ENCODE data around the gene SIL1.
"Not testable (repeated sequence)": the region's sequence is repeated elsewhere in the genome, so short reads cannot be mapped to it uniquely, and the experiment has no call there.

Gene SIL1

GRCh38 chr5:139075066-139076050, 122.8 kb downstream of the SIL1 start:
- H3K9me3 ChIP-seq (ENCODE audit: control extremely low read depth in 1 of 5, control insufficient read depth in 4 of 5, insufficient read depth in 2 of 5, low read depth in 1 of 5, low read length in 4 of 5): no peaks in the 10 kb centered on the region
- WGBS (ENCODE audit: insufficient coverage): 36% methylated on average over 2 of the region's 8 CpGs
- no peaks in the 10 kb centered on the region for H3K36me3 ChIP-seq (ENCODE audit: control insufficient read depth in 4 of 4, insufficient read depth in 4 of 4, low read length in 3 of 4)
- CTCF ChIA-PET: interaction anchor here (0.6 to 6.0 kb wide), 3 partner anchors 9 to 47 kb away, joined by 3 to 32 read pairs (median 3); no protein-coding TSS in a partner anchor
- H3K4me1 ChIP-seq (ENCODE audit: control extremely low read depth in 1 of 4, control insufficient read depth in 4 of 4, insufficient read depth in 4 of 4, low read length in 3 of 4): peaks cover 3 to 31% (median 21%) of the 10 kb centered on the region in 4 experiments
- peak; percentile 17 to 68 (median 55) for DNase-seq
- POLR2A ChIA-PET: interaction anchor here (0.9 kb wide), 1 partner anchor 123 kb away, joined by 3 read pairs; the partner anchor contains the start of gene SIL1
- H3K27me3 ChIP-seq (replicated peaks in 2 of 5; ENCODE audit: control insufficient read depth in 4 of 5, insufficient read depth in 5 of 5, low read length in 4 of 5): no peaks in the 10 kb centered on the region
- H3K4me3 ChIP-seq (ENCODE audit: control insufficient read depth in 1 of 7, extremely low read depth in 1 of 7, insufficient read depth in 4 of 7, low read depth in 2 of 7, low read length in 6 of 7): peak overlapping the region in 5 of 7 experiments; percentile 27 to 69 (median 52)
- peak overlapping the region in 1 of 2 experiments; percentile 10 for H3K27ac ChIP-seq (ENCODE audit: insufficient read depth in 1 of 2, low read depth in 1 of 2, low read length in 2 of 2, poor library complexity in 1 of 2, severe bottlenecking in 2 of 2)

- H3K4me3 ChIP-seq (ENCODE audit: control insufficient read depth in 1 of 7, extremely low read depth in 1 of 7, insufficient read depth in 4 of 7, low read depth in 2 of 7, low read length in 6 of 7); H3K27ac ChIP-seq (ENCODE audit: insufficient read depth in 1 of 2, low read depth in 1 of 2, low read length in 2 of 2, poor library complexity in 1 of 2, severe bottlenecking in 2 of 2); H3K27me3 ChIP-seq (replicated peaks in 2 of 5; ENCODE audit: control insufficient read depth in 4 of 5, insufficient read depth in 5 of 5, low read length in 4 of 5); H3K9me3 ChIP-seq (ENCODE audit: control extremely low read depth in 1 of 5, control insufficient read depth in 4 of 5, insufficient read depth in 2 of 5, low read depth in 1 of 5, low read length in 4 of 5); POLR2A ChIA-PET; DNase-seq; H3K36me3 ChIP-seq (ENCODE audit: control insufficient read depth in 4 of 4, insufficient read depth in 4 of 4, low read length in 3 of 4): not testable (repeated sequence)
- H3K4me1 ChIP-seq (ENCODE audit: control extremely low read depth in 1 of 4, control insufficient read depth in 4 of 4, insufficient read depth in 4 of 4, low read length in 3 of 4): peaks cover 3 to 30% (median 20%) of the 10 kb centered on the region in 4 experiments
- WGBS (ENCODE audit: insufficient coverage): no CpG with 5 or more reads among the region's 2 CpGs
- CTCF ChIA-PET: interaction anchor here (1.4 kb wide), 1 partner anchor 9 kb away, joined by 5 read pairs; no protein-coding TSS in a partner anchor
These were observed 124.2 kb downstream of the SIL1 start for GRCh38 chr5:139073956-139074355.

- no peaks in the 10 kb centered on the region for H3K27me3 ChIP-seq (replicated peaks in 2 of 5; ENCODE audit: control insufficient read depth in 4 of 5, insufficient read depth in 5 of 5, low read length in 4 of 5)
- no peaks in the 10 kb centered on the region for H3K9me3 ChIP-seq (ENCODE audit: control extremely low read depth in 1 of 5, control insufficient read depth in 4 of 5, insufficient read depth in 2 of 5, low read depth in 1 of 5, low read length in 4 of 5)
- H3K27ac ChIP-seq (ENCODE audit: insufficient read depth in 1 of 2, low read depth in 1 of 2, low read length in 2 of 2, poor library complexity in 1 of 2, severe bottlenecking in 2 of 2): no peak overlapping the region
- peaks cover 0 to 35% (median 18%) of the 10 kb centered on the region in 4 experiments for H3K4me1 ChIP-seq (ENCODE audit: control extremely low read depth in 1 of 4, control insufficient read depth in 4 of 4, insufficient read depth in 4 of 4, low read length in 3 of 4)
- POLR2A ChIA-PET: no interaction called here
- CTCF ChIA-PET: interaction anchor here (2.2 to 2.4 kb wide), 2 partner anchors 12 to 193 kb away, joined by 6 to 7 read pairs; no protein-coding TSS in a partner anchor
- H3K36me3 ChIP-seq (ENCODE audit: control insufficient read depth in 4 of 4, insufficient read depth in 4 of 4, low read length in 3 of 4): peaks cover 0 to 3% (median 0%) of the 10 kb centered on the region in 4 experiments
- peak overlapping the region in 1 of 7 experiments; percentile 39 for H3K4me3 ChIP-seq (ENCODE audit: control insufficient read depth in 1 of 7, extremely low read depth in 1 of 7, insufficient read depth in 4 of 7, low read depth in 2 of 7, low read length in 6 of 7)
- 14% methylated on average over 1 of the region's 1 CpG for WGBS (ENCODE audit: insufficient coverage)
- peak in 2 of 3 donors; percentile 45 to 69 for DNase-seq
These were observed 129.5 kb downstream of the SIL1 start for GRCh38 chr5:139068494-139069151.

GRCh38 chr5:139068060-139068459, 130.1 kb downstream of the SIL1 start:
- Histone ChIP-seq H3K27me3 (replicated peaks in 2 of 5; ENCODE audit: control insufficient read depth in 4 of 5, insufficient read depth in 5 of 5, low read length in 4 of 5) (no peaks in the 10 kb centered on the region), H3K4me1 (ENCODE audit: control extremely low read depth in 1 of 4, control insufficient read depth in 4 of 4, insufficient read depth in 4 of 4, low read length in 3 of 4) (peaks cover 0 to 35% (median 18%) of the 10 kb centered on the region in 4 experiments), H3K4me3 (ENCODE audit: control insufficient read depth in 1 of 7, extremely low read depth in 1 of 7, insufficient read depth in 4 of 7, low read depth in 2 of 7, low read length in 6 of 7) (peak overlapping the region in 1 of 7 experiments; percentile 39), H3K27ac (ENCODE audit: insufficient read depth in 1 of 2, low read depth in 1 of 2, low read length in 2 of 2, poor library complexity in 1 of 2, severe bottlenecking in 2 of 2) (no peak overlapping the region), H3K9me3 (ENCODE audit: control extremely low read depth in 1 of 5, control insufficient read depth in 4 of 5, insufficient read depth in 2 of 5, low read depth in 1 of 5, low read length in 4 of 5) (no peaks in the 10 kb centered on the region), H3K36me3 (ENCODE audit: control insufficient read depth in 4 of 4, insufficient read depth in 4 of 4, low read length in 3 of 4) (peaks cover 0 to 3% (median 0%) of the 10 kb centered on the region in 4 experiments)
- ChIA-PET POLR2A (no interaction called here), CTCF (interaction anchor here (2.2 to 2.4 kb wide), 2 partner anchors 12 to 194 kb away, joined by 6 to 7 read pairs; no protein-coding TSS in a partner anchor)
- no peak for DNase-seq
- no CpG with 5 or more reads among the region's 2 CpGs for WGBS (ENCODE audit: insufficient coverage)

GRCh38 chr5:139065306-139065705, 132.9 kb downstream of the SIL1 start:
- ChIA-PET POLR2A (no interaction called here), CTCF (interaction anchor here (1.2 to 1.3 kb wide), 2 partner anchors 9 to 17 kb away, joined by 3 to 5 read pairs; no protein-coding TSS in a partner anchor)
- H3K36me3 ChIP-seq (ENCODE audit: control insufficient read depth in 4 of 4, insufficient read depth in 4 of 4, low read length in 3 of 4): peaks cover 0 to 3% (median 0%) of the 10 kb centered on the region in 4 experiments
- DNase-seq: no peak
- H3K4me3 ChIP-seq (ENCODE audit: control insufficient read depth in 1 of 7, extremely low read depth in 1 of 7, insufficient read depth in 4 of 7, low read depth in 2 of 7, low read length in 6 of 7): no peak overlapping the region
- H3K9me3 ChIP-seq (ENCODE audit: control extremely low read depth in 1 of 5, control insufficient read depth in 4 of 5, insufficient read depth in 2 of 5, low read depth in 1 of 5, low read length in 4 of 5): no peaks in the 10 kb centered on the region
- H3K27me3 ChIP-seq (replicated peaks in 2 of 5; ENCODE audit: control insufficient read depth in 4 of 5, insufficient read depth in 5 of 5, low read length in 4 of 5): no peaks in the 10 kb centered on the region
- H3K4me1 ChIP-seq (ENCODE audit: control extremely low read depth in 1 of 4, control insufficient read depth in 4 of 4, insufficient read depth in 4 of 4, low read length in 3 of 4): peaks cover 0 to 40% (median 19%) of the 10 kb centered on the region in 4 experiments
- no peak overlapping the region for H3K27ac ChIP-seq (ENCODE audit: insufficient read depth in 1 of 2, low read depth in 1 of 2, low read length in 2 of 2, poor library complexity in 1 of 2, severe bottlenecking in 2 of 2)

GRCh38 chr5:139064613-139065012, 133.6 kb downstream of the SIL1 start:
- ChIA-PET CTCF (interaction anchor here (1.1 to 1.3 kb wide), 3 partner anchors 9 to 22 kb away, joined by 3 to 5 read pairs (median 3); no protein-coding TSS in a partner anchor), POLR2A (no interaction called here)
- DNase-seq: no peak
- Histone ChIP-seq H3K4me3 (ENCODE audit: control insufficient read depth in 1 of 7, extremely low read depth in 1 of 7, insufficient read depth in 4 of 7, low read depth in 2 of 7, low read length in 6 of 7) (no peak overlapping the region), H3K4me1 (ENCODE audit: control extremely low read depth in 1 of 4, control insufficient read depth in 4 of 4, insufficient read depth in 4 of 4, low read length in 3 of 4) (peaks cover 0 to 40% (median 19%) of the 10 kb centered on the region in 4 experiments), H3K9me3 (ENCODE audit: control extremely low read depth in 1 of 5, control insufficient read depth in 4 of 5, insufficient read depth in 2 of 5, low read depth in 1 of 5, low read length in 4 of 5) (no peaks in the 10 kb centered on the region), H3K27ac (ENCODE audit: insufficient read depth in 1 of 2, low read depth in 1 of 2, low read length in 2 of 2, poor library complexity in 1 of 2, severe bottlenecking in 2 of 2) (no peak overlapping the region), H3K27me3 (replicated peaks in 2 of 5; ENCODE audit: control insufficient read depth in 4 of 5, insufficient read depth in 5 of 5, low read length in 4 of 5) (no peaks in the 10 kb centered on the region), H3K36me3 (ENCODE audit: control insufficient read depth in 4 of 4, insufficient read depth in 4 of 4, low read length in 3 of 4) (peaks cover 0 to 3% (median 0%) of the 10 kb centered on the region in 4 experiments)
- 100% methylated on average over 1 of the region's 2 CpGs for WGBS (ENCODE audit: insufficient coverage)
